HCT116 (cell line): ENCODE data around the gene NTNG1. TPM values are rescaled to one million over a fixed set of nuclear protein-coding genes. Genes with fewer than 3 reads are reported as not detected.

Experiments
- ATAC-seq: fragments of 200-7000 bp; cut with Tn5 transposase; 2 replicates; pipeline ENCODE4 v1.9.1; 2020; ENCODE audit warnings: mild to moderate bottlenecking, moderate library complexity
- BruUV-seq: library from RNA; stranded (reverse); fragments of 400-500 nt; replicated peaks from 2 replicates; lab custom pipeline; 2021; lab: Mats Ljungman, UMichigan
- CTCF ChIA-PET: fragments of 300-600 bp; sonication (Branson Sonifier 250); formaldehyde crosslinking; loops from one replicate; lab custom pipeline; 2021; ENCODE audit warnings: antibody characterized with exemption; lab: Charles Lee
- POLR2A ChIA-PET: fragments of 300-600, 350-600 bp; sonication (Branson Sonifier 250); formaldehyde crosslinking; loops from one replicate; lab custom pipeline; 2021; ENCODE audit warnings: antibody characterized with exemption; lab: Charles Lee
- RAD21 ChIA-PET, 2 experiments: fragments of 300-600 bp; sonication (Branson Sonifier 250); formaldehyde crosslinking; loops; one replicate each; lab custom pipeline; 2023; ENCODE audit warnings: low total read pairs in 2 of 2; ENCODE audit not compliant: uncharacterized antibody in 2 of 2, unreplicated experiment in 2 of 2, low non-redundant PET in 1 of 2; lab: Charles Lee
- DNase-seq: peaks from one replicate; pipeline ENCODE4 v3.0.0-alpha.2; 2010; ENCODE audit warnings: low read depth, low spot score
- H2AFZ ChIP-seq: fragments of 200-600 bp; shearing (Covaris generic), sonication (generic); 2 replicates; pipeline ENCODE4 v1.6.1; 2017; ENCODE audit warnings: low read depth, mixed run types, mixed read lengths, antibody characterized with exemption, low read length; ENCODE audit not compliant: poor library complexity, severe bottlenecking
- H3K27ac ChIP-seq: 2 replicates; pipeline ENCODE4 v1.5.1; 2012; ENCODE audit warnings: low read depth, low read length
- H3K27me3 ChIP-seq: fragments of 200-600 bp; sonication (generic); 2 replicates; pipeline ENCODE4 v1.6.1; 2016; ENCODE audit warnings: mixed run types, low read length, mixed read lengths; ENCODE audit not compliant: insufficient read depth
- H3K36me3 ChIP-seq, 2 experiments: fragments of 200-500 bp in 1 of 2; fragments of 200-600 bp in 1 of 2; sonication (Bioruptor generic) in 1 of 2; sonication (generic) in 1 of 2; 2 replicates each; pipeline versions ENCODE4 v1.5.1 to v1.6.1; 2014 to 2016; ENCODE audit warnings: low read length in 2 of 2, inconsistent platforms in 1 of 2, mixed read lengths in 1 of 2, mixed run types in 1 of 2; ENCODE audit not compliant: insufficient read depth in 2 of 2, control insufficient read depth in 1 of 2
- H3K4me1 ChIP-seq, 2 experiments: fragments of 200-600 bp in 1 of 2; sonication (generic) in 1 of 2; 2 replicates each; pipeline versions ENCODE4 v1.5.1 to v1.6.1; 2012 to 2017; ENCODE audit warnings: low read length in 2 of 2, inconsistent platforms in 1 of 2, mild to moderate bottlenecking in 1 of 2, mixed read lengths in 1 of 2, mixed run types in 1 of 2, moderate library complexity in 1 of 2; ENCODE audit not compliant: insufficient read depth in 2 of 2, control insufficient read depth in 1 of 2
- H3K4me2 ChIP-seq: fragments of 200-600 bp; sonication (generic); 2 replicates; pipeline ENCODE4 v1.6.1; 2017; ENCODE audit warnings: mixed run types, low read length, mixed read lengths
- H3K4me3 ChIP-seq, 2 experiments: fragments of 200-600 bp in 1 of 2; sonication (generic) in 1 of 2; replicated peaks in 1 of 2; 2 replicates each; pipeline ENCODE4 v1.5.1; 2011 to 2016; ENCODE audit warnings: low read length in 2 of 2, control low read depth in 1 of 2, low read depth in 1 of 2, mild to moderate bottlenecking in 1 of 2, mixed read lengths in 1 of 2, mixed run types in 1 of 2
- H3K79me2 ChIP-seq: fragments of 200-600 bp; sonication (generic); 2 replicates; pipeline ENCODE4 v1.6.1; 2017; ENCODE audit warnings: mild to moderate bottlenecking, mixed run types, low read length, moderate library complexity, mixed read lengths; ENCODE audit not compliant: insufficient read depth
- H3K9ac ChIP-seq: fragments of 200-600 bp; sonication (generic); 2 replicates; pipeline ENCODE4 v1.6.1; 2016; ENCODE audit warnings: low read length, mixed read lengths
- H3K9me2 ChIP-seq: fragments of 200-600 bp; sonication (generic), shearing (Covaris generic); 2 replicates; pipeline ENCODE4 v1.6.1; 2017; ENCODE audit warnings: mixed run types, mild to moderate bottlenecking, moderate library complexity; ENCODE audit not compliant: insufficient read depth
- H3K9me3 ChIP-seq, 2 experiments: fragments of 200-500 bp in 1 of 2; fragments of 200-600 bp in 1 of 2; sonication (Bioruptor generic) in 1 of 2; sonication (generic) in 1 of 2; 2 replicates each; pipeline ENCODE4 v1.6.1; 2014 to 2017; ENCODE audit warnings: low read length in 2 of 2, mixed read lengths in 2 of 2, inconsistent platforms in 1 of 2, low read depth in 1 of 2, mild to moderate bottlenecking in 1 of 2, mixed run types in 1 of 2, moderate library complexity in 1 of 2; ENCODE audit not compliant: control insufficient read depth in 1 of 2, insufficient read depth in 1 of 2
- H4K20me1 ChIP-seq: fragments of 200-600 bp; sonication (generic), shearing (Covaris generic); 2 replicates; pipeline ENCODE4 v1.6.1; 2017; ENCODE audit warnings: mixed run types, mild to moderate bottlenecking, moderate library complexity; ENCODE audit not compliant: insufficient read depth
- ATF3 ChIP-seq: IDR thresholded peaks from 2 replicates; pipeline ENCODE4 v1.6.1; 2012
- CBX3 ChIP-seq: IDR thresholded peaks from 2 replicates; pipeline ENCODE4 v1.6.1; 2012; ENCODE audit warnings: low read depth
- CTCF ChIP-seq, 3 experiments: fragments of 200-600 bp in 1 of 3; sonication (generic) in 1 of 3; IDR thresholded peaks in 2 of 3; conservative IDR thresholded peaks in 1 of 3; 2 replicates each; pipeline ENCODE4 v1.5.1; 2012 to 2017; ENCODE audit warnings: low read depth in 2 of 3, low read length in 2 of 3, antibody characterized with exemption in 1 of 3, borderline replicate concordance in 1 of 3, control low read depth in 1 of 3, mild to moderate bottlenecking in 1 of 3, mixed read lengths in 1 of 3, mixed run types in 1 of 3, moderate library complexity in 1 of 3; ENCODE audit not compliant: insufficient read depth in 1 of 3
- EGR1 ChIP-seq: IDR thresholded peaks from 2 replicates; pipeline ENCODE4 v1.6.1; 2012; ENCODE audit warnings: low read depth
- EZH2 ChIP-seq: fragments of 200-600 bp; sonication (generic); IDR thresholded peaks from 2 replicates; pipeline ENCODE4 v1.6.1; 2017; ENCODE audit warnings: antibody characterized with exemption, mixed run types
- FOSL1 ChIP-seq: IDR thresholded peaks from 2 replicates; pipeline ENCODE4 v1.6.1; 2012; ENCODE audit warnings: low read depth
- JUND ChIP-seq: IDR thresholded peaks from 2 replicates; pipeline ENCODE4 v1.6.1; 2012
- RAD21 ChIP-seq: IDR thresholded peaks from 2 replicates; pipeline ENCODE4 v1.6.1; 2012; ENCODE audit warnings: low read depth, mild to moderate bottlenecking
- REST ChIP-seq: IDR thresholded peaks from 2 replicates; pipeline ENCODE4 v1.6.1; 2012; ENCODE audit warnings: low read depth
- SIN3A ChIP-seq: IDR thresholded peaks from 2 replicates; pipeline ENCODE4 v1.6.1; 2012; ENCODE audit warnings: low read depth
- SP1 ChIP-seq: IDR thresholded peaks from 2 replicates; pipeline ENCODE4 v1.6.1; 2012; ENCODE audit warnings: low read depth
- SRF ChIP-seq: IDR thresholded peaks from 2 replicates; pipeline ENCODE4 v1.6.1; 2012; ENCODE audit warnings: low read depth
- TCF7L2 ChIP-seq: IDR thresholded peaks from 2 replicates; pipeline ENCODE4 v1.7.0; 2011; ENCODE audit warnings: borderline replicate concordance, inconsistent platforms; ENCODE audit not compliant: insufficient read depth, insufficient read length; ENCODE audit errors: extremely low read depth
- ZFX ChIP-seq: fragments of 450-650 bp; IDR thresholded peaks from 2 replicates; pipeline ENCODE4 v1.6.1; 2017
- intact Hi-C: fragments of 100-400 bp; cut with micrococcal nuclease; formaldehyde crosslinking; loops from 2 replicates; pipeline ENCODE4 v1.10.0; 2022
- total RNA-seq: library from RNA; stranded (reverse); gene quantifications from one replicate; pipeline ENCODE4 v1.2.1, GENCODE V29; 2021; ENCODE audit not compliant: unreplicated experiment

NTNG1 gene
- total RNA-seq, 1 experiment from 2014 or later, result not detected

GRCh38 chr1:107246775-107247345, 106.0 kb downstream of the NTNG1 start (continued):
- TF ChIP-seq EZH2 (no peak), SIN3A (no peak)

- Histone ChIP-seq H3K36me3 (no peaks in the 10 kb centered on the region), H3K4me1 (no peaks in the 10 kb centered on the region), H3K27me3 (no peaks in the 10 kb centered on the region), H3K9ac (no peak overlapping the region), H3K27ac (no peak overlapping the region), H2AFZ (no peak overlapping the region), H3K9me2 (no peaks in the 10 kb centered on the region), H3K4me2 (no peak overlapping the region), H4K20me1 (no peaks in the 10 kb centered on the region), H3K9me3 (no peaks in the 10 kb centered on the region; a peak in 2 of 4 replicates), H3K79me2 (no peaks in the 10 kb centered on the region), H3K4me3 (no peak overlapping the region)
- POLR2A ChIA-PET, result no interaction called here
- no peak for DNase-seq
- intact Hi-C loops, result no loop called here
- TF ChIP-seq ZFX (no peak), REST (no peak), RAD21 (no peak), EGR1 (no peak), SIN3A (no peak), FOSL1 (no peak), ATF3 (no peak), SRF (no peak), SP1 (no peak), JUND (no peak), TCF7L2 (no peak), CTCF (IDR thresholded peaks at IDR 0.05 in 2 of 3, conservative IDR thresholded peaks at IDR 0.05 in 1 of 3; ENCODE audit: borderline replicate concordance in 1 of 3, insufficient read depth in 1 of 3, low read depth in 2 of 3, low read length in 2 of 3) (no peak), CBX3 (no peak)
- BruUV-seq, result no TSS peak
- no peak for ATAC-seq
- RAD21 ChIA-PET, result no interaction called here
- CTCF ChIA-PET, result no interaction called here
Measured at GRCh38 chr1:107247679-107248078, 106.8 kb downstream of the NTNG1 start.
